ENCODE measurements around the gene MAN1A2.
"Not testable (repeated sequence)": the region's sequence is repeated elsewhere in the genome, so short reads cannot be mapped to it uniquely, and the experiment has no call there.

Gene MAN1A2

GRCh38 chr1:117556976-117557375 is 189.7 kb downstream of the MAN1A2 start:
- H3K4me3 ChIP-seq (ENCODE audit: low read depth, low read length), result no peak overlapping the region
- TF ChIP-seq CTCF (IDR thresholded peaks at IDR 0.05; ENCODE audit: borderline replicate concordance, insufficient read depth, low read depth, low read length), result no peak

- not testable (repeated sequence) for H3K4me3 ChIP-seq (ENCODE audit: low read depth, low read length)
Observed at GRCh38 chr1:117558451-117558850, 191.2 kb downstream of the MAN1A2 start.

GRCh38 chr1:117559139-117559538 is 191.9 kb downstream of the MAN1A2 start:
- H3K4me3 ChIP-seq (ENCODE audit: low read depth, low read length), result no peak overlapping the region
- TF ChIP-seq CTCF (IDR thresholded peaks at IDR 0.05; ENCODE audit: borderline replicate concordance, insufficient read depth, low read depth, low read length), result no peak

GRCh38 chr1:117559985-117560384 is 192.7 kb downstream of the MAN1A2 start:
- H3K4me3 ChIP-seq (ENCODE audit: low read depth, low read length), result no peak overlapping the region
- TF ChIP-seq CTCF (IDR thresholded peaks at IDR 0.05; ENCODE audit: borderline replicate concordance, insufficient read depth, low read depth, low read length), result no peak

GRCh38 chr1:117561071-117561470 is 193.8 kb downstream of the MAN1A2 start:
- no peak for TF ChIP-seq CTCF (IDR thresholded peaks at IDR 0.05; ENCODE audit: borderline replicate concordance, insufficient read depth, low read depth, low read length)
- no peak overlapping the region for H3K4me3 ChIP-seq (ENCODE audit: low read depth, low read length)

- no peak overlapping the region for H3K4me3 ChIP-seq (ENCODE audit: low read depth, low read length)
- TF ChIP-seq CTCF (IDR thresholded peaks at IDR 0.05; ENCODE audit: borderline replicate concordance, insufficient read depth, low read depth, low read length), result no peak
Observed at GRCh38 chr1:117561551-117561950, 194.3 kb downstream of the MAN1A2 start.

GRCh38 chr1:117562581-117563491 is 195.6 kb downstream of the MAN1A2 start:
- no peak overlapping the region for H3K4me3 ChIP-seq (ENCODE audit: low read depth, low read length)
- TF ChIP-seq CTCF (IDR thresholded peaks at IDR 0.05; ENCODE audit: borderline replicate concordance, insufficient read depth, low read depth, low read length), result no peak

Data from GM12875 (cell line).